OCI-LY1 (cell line): ENCODE data around the gene DDIT4.

ENCODE experiments used
- H2AFZ ChIP-seq: fragments of 200-600 bp; sonication (generic), shearing (Covaris generic); 2 replicates; pipeline ENCODE4 v1.6.0; 2014; ENCODE audit warnings: antibody characterized with exemption, mild to moderate bottlenecking, low read length
- H3F3A ChIP-seq: fragments of 200-600 bp; sonication (generic), shearing (Covaris generic); 2 replicates; pipeline ENCODE4 v1.6.0; 2014; ENCODE audit warnings: mild to moderate bottlenecking, antibody characterized with exemption, low read length, moderate library complexity; ENCODE audit not compliant: insufficient read depth
- H3K27ac ChIP-seq: fragments of 200-600 bp; sonication (generic); 2 replicates; pipeline ENCODE4 v1.5.1; 2014; ENCODE audit warnings: low read length, mixed run types, mild to moderate bottlenecking, low read depth; ENCODE audit not compliant: poor library complexity, severe bottlenecking
- H3K27me3 ChIP-seq: fragments of 200-600 bp; sonication (generic); 2 replicates; pipeline ENCODE4 v1.6.0; 2014; ENCODE audit warnings: antibody characterized with exemption, mild to moderate bottlenecking, low read length, moderate library complexity; ENCODE audit not compliant: insufficient read depth
- H3K36me3 ChIP-seq: fragments of 200-600 bp; sonication (generic); 2 replicates; pipeline ENCODE4 v1.6.1; 2014; ENCODE audit warnings: mild to moderate bottlenecking, antibody characterized with exemption, low read length, moderate library complexity, mixed read lengths; ENCODE audit not compliant: insufficient read depth
- H3K4me1 ChIP-seq: fragments of 200-600 bp; sonication (generic); 2 replicates; pipeline ENCODE4 v1.5.1; 2014; ENCODE audit warnings: mild to moderate bottlenecking, low read length, moderate library complexity; ENCODE audit not compliant: insufficient read depth, severe bottlenecking
- H3K4me2 ChIP-seq: fragments of 200-600 bp; sonication (generic), shearing (Covaris generic); 2 replicates; pipeline ENCODE4 v1.6.1; 2014; ENCODE audit warnings: low read length
- H3K4me3 ChIP-seq: fragments of 200-600 bp; sonication (generic); 2 replicates; pipeline ENCODE4 v1.5.1; 2014; ENCODE audit warnings: low read length, low read depth, mild to moderate bottlenecking, mixed read lengths; ENCODE audit not compliant: poor library complexity, severe bottlenecking
- H3K79me2 ChIP-seq: fragments of 200-600 bp; shearing (Covaris generic); 2 replicates; pipeline ENCODE4 v1.6.1; 2016; ENCODE audit warnings: mixed run types, low read length, mixed read lengths; ENCODE audit not compliant: insufficient read depth
- H3K9ac ChIP-seq: fragments of 200-600 bp; sonication (generic), shearing (Covaris generic); 2 replicates; pipeline ENCODE4 v1.6.1; 2014; ENCODE audit warnings: mild to moderate bottlenecking, low read length, mixed read lengths
- H3K9me2 ChIP-seq: fragments of 200-600 bp; sonication (generic), shearing (Covaris generic); 2 replicates; pipeline ENCODE4 v1.6.1; 2014; ENCODE audit warnings: low read depth, mild to moderate bottlenecking, low read length, mixed read lengths
- H3K9me3 ChIP-seq: fragments of 200-600 bp; shearing (Covaris generic); 2 replicates; pipeline ENCODE4 v1.6.1; 2014; ENCODE audit warnings: low read length, mixed read lengths
- H4K20me1 ChIP-seq: fragments of 200-600 bp; sonication (generic), shearing (Covaris generic); 2 replicates; pipeline ENCODE4 v1.6.0; 2016; ENCODE audit warnings: mild to moderate bottlenecking, low read length; ENCODE audit not compliant: insufficient read depth
- CTCF ChIP-seq: fragments of 200-600 bp; sonication (generic), shearing (Covaris generic); IDR thresholded peaks from 2 replicates; pipeline ENCODE4 v1.5.1; 2017; ENCODE audit warnings: mild to moderate bottlenecking, antibody characterized with exemption, low read length, moderate library complexity, mixed read lengths
- EZH2 ChIP-seq: fragments of 200-600 bp; sonication (generic), shearing (Covaris generic); IDR thresholded peaks from 2 replicates; pipeline ENCODE4 v1.8.0; 2017; ENCODE audit warnings: borderline replicate concordance, mixed run types, mild to moderate bottlenecking, antibody characterized with exemption, low read length, moderate library complexity, mixed read lengths

Gene DDIT4

GRCh38 chr10:72227826-72228225 lies 45.9 kb upstream of the DDIT4 start:
- Histone ChIP-seq H3K36me3 (peaks cover 45% of the 10 kb centered on the region), H3K79me2 (peaks cover 6% of the 10 kb centered on the region), H3K4me2 (no peak overlapping the region), H3K9ac (no peak overlapping the region; the same call in 1 of the 2 replicates), H3F3A (no peaks in the 10 kb centered on the region), H3K27me3 (no peaks in the 10 kb centered on the region), H3K27ac (peak overlapping the region; percentile 59), H2AFZ (no peak overlapping the region), H4K20me1 (no peaks in the 10 kb centered on the region), H3K4me3 (no peak overlapping the region), H3K4me1 (peaks cover 35% of the 10 kb centered on the region), H3K9me2 (no peaks in the 10 kb centered on the region), H3K9me3 (no peaks in the 10 kb centered on the region)
- no peak for TF ChIP-seq CTCF
- no peak for TF ChIP-seq EZH2

GRCh38 chr10:72228318-72228751 lies 45.4 kb upstream of the DDIT4 start:
- no peaks in the 10 kb centered on the region for H4K20me1 ChIP-seq
- H3K4me2 ChIP-seq: peak overlapping the region; percentile 19; the same call in 1 of the 2 replicates
- peak overlapping the region; percentile 59 for H3K27ac ChIP-seq
- peaks cover 50% of the 10 kb centered on the region for H3K36me3 ChIP-seq
- H3K9me3 ChIP-seq: no peaks in the 10 kb centered on the region
- H2AFZ ChIP-seq: no peak overlapping the region
- H3K9me2 ChIP-seq: no peaks in the 10 kb centered on the region
- no peak overlapping the region for H3K4me3 ChIP-seq
- TF ChIP-seq EZH2 (no peak), CTCF (no peak)
- no peaks in the 10 kb centered on the region for H3K27me3 ChIP-seq
- H3F3A ChIP-seq: no peaks in the 10 kb centered on the region
- H3K79me2 ChIP-seq: peaks cover 6% of the 10 kb centered on the region
- peak overlapping the region; percentile 0; the same call in 1 of the 2 replicates for H3K9ac ChIP-seq
- peaks cover 30% of the 10 kb centered on the region for H3K4me1 ChIP-seq

- no peaks in the 10 kb centered on the region for H3F3A ChIP-seq
- peaks cover 6% of the 10 kb centered on the region for H3K79me2 ChIP-seq
- H3K36me3 ChIP-seq: peaks cover 50% of the 10 kb centered on the region
- H3K4me1 ChIP-seq: peaks cover 26% of the 10 kb centered on the region
- H4K20me1 ChIP-seq: no peaks in the 10 kb centered on the region
- H3K9me3 ChIP-seq: no peaks in the 10 kb centered on the region
- H3K27ac ChIP-seq: peak overlapping the region; percentile 10
- no peak overlapping the region for H3K4me3 ChIP-seq
- no peaks in the 10 kb centered on the region for H3K27me3 ChIP-seq
- H2AFZ ChIP-seq: no peak overlapping the region
- H3K9ac ChIP-seq: no peak overlapping the region
- no peaks in the 10 kb centered on the region for H3K9me2 ChIP-seq
- TF ChIP-seq EZH2 (no peak), CTCF (no peak)
- H3K4me2 ChIP-seq: no peak overlapping the region
Observed at GRCh38 chr10:72229261-72230251, 44.2 kb upstream of the DDIT4 start.
